HEK293 (cell line): ENCODE results near the gene DNAJB1.

Experiments
- CTCF ChIA-PET: fragments of 350-600 bp; formaldehyde crosslinking; extraction: SDS; loops from one replicate; lab custom pipeline; 2021; ENCODE audit warnings: antibody characterized with exemption; lab: Yijun Ruan, JAX
- POLR2A ChIA-PET: fragments of 300-600 bp; formaldehyde crosslinking; extraction: SDS; loops from one replicate; lab custom pipeline; 2020; ENCODE audit warnings: antibody characterized with exemption, inconsistent platforms; lab: Yijun Ruan, JAX
- H3K27ac ChIP-seq: fragments of 200-500 bp; sonication (Bioruptor generic); 2 replicates; pipeline ENCODE4 v1.5.1; 2014; ENCODE audit warnings: low read depth, low read length, control low read depth, inconsistent platforms; ENCODE audit errors: extremely low read depth
- H3K36me3 ChIP-seq, 2 experiments: fragments of 200-500 bp in 1 of 2; sonication (Bioruptor generic) in 1 of 2; 1 replicate in 1 of 2; 2 replicates in 1 of 2; pipeline ENCODE4 v1.5.1; 2014 to 2017; ENCODE audit warnings: inconsistent platforms in 2 of 2, low read length in 2 of 2; ENCODE audit not compliant: control insufficient read depth in 2 of 2, insufficient read depth in 1 of 2
- H3K4me1 ChIP-seq: fragments of 200-500 bp; sonication (Bioruptor generic); 2 replicates; pipeline ENCODE4 v1.5.1; 2014; ENCODE audit warnings: mild to moderate bottlenecking, low read length, inconsistent platforms; ENCODE audit not compliant: control insufficient read depth, insufficient read depth
- H3K4me3 ChIP-seq: 2 replicates; pipeline ENCODE4 v1.5.1; 2011; ENCODE audit warnings: low read depth, mild to moderate bottlenecking, control low read depth, low read length, moderate library complexity
- H3K9me3 ChIP-seq: fragments of 200-500 bp; sonication (Bioruptor generic); 2 replicates; pipeline ENCODE4 v1.5.1; 2014; ENCODE audit warnings: low read depth, low read length, inconsistent platforms; ENCODE audit not compliant: control insufficient read depth, insufficient read depth
- BCL11B ChIP-seq: fragments of 450-650 bp; formaldehyde crosslinking; IDR thresholded peaks from 2 replicates; pipeline ENCODE4 v1.5.1; 2016; ENCODE audit warnings: low read depth, missing biosample characterization, missing genetic modification characterization
- GLI4 ChIP-seq: fragments of 450-650 bp; formaldehyde crosslinking; IDR thresholded peaks from 2 replicates; pipeline ENCODE4 v1.5.1; 2016; ENCODE audit warnings: missing biosample characterization, missing genetic modification characterization
- HOXA7 ChIP-seq: sonication (generic); formaldehyde crosslinking; IDR thresholded peaks from 2 replicates; pipeline ENCODE4 v1.8.1; 2022; ENCODE audit warnings: missing genetic modification reagents, borderline replicate concordance
- HOXC10 ChIP-seq: sonication (generic); formaldehyde crosslinking; IDR thresholded peaks from 2 replicates; pipeline ENCODE4 v1.8.1; 2023; ENCODE audit warnings: mild to moderate bottlenecking, missing genetic modification reagents
- IKZF3 ChIP-seq: fragments of 450-650 bp; IDR thresholded peaks from 2 replicates; pipeline ENCODE4 v1.5.0; 2018; ENCODE audit warnings: missing biosample characterization, mild to moderate bottlenecking, missing genetic modification characterization, moderate library complexity
- TRIM28 ChIP-seq: IDR thresholded peaks from 2 replicates; pipeline ENCODE4 v1.6.1; 2011; ENCODE audit warnings: low read length, control low read depth, borderline replicate concordance
- ZBTB7A ChIP-seq: fragments of 450-650 bp; formaldehyde crosslinking; IDR thresholded peaks from 2 replicates; pipeline ENCODE4 v1.5.1; 2016; ENCODE audit warnings: low read depth, missing biosample characterization, missing genetic modification characterization
- ZFP3 ChIP-seq: fragments of 450-650 bp; formaldehyde crosslinking; IDR thresholded peaks from 2 replicates; pipeline ENCODE4 v1.5.1; 2016; ENCODE audit warnings: low read depth, missing biosample characterization, missing genetic modification characterization
- ZNF112 ChIP-seq: fragments of 450-650 bp; formaldehyde crosslinking; IDR thresholded peaks from 2 replicates; pipeline ENCODE4 v1.5.0; 2017; ENCODE audit warnings: missing biosample characterization, missing genetic modification characterization
- ZNF175 ChIP-seq: fragments of 450-650 bp; formaldehyde crosslinking; IDR thresholded peaks from 2 replicates; pipeline ENCODE4 v1.5.1; 2016; ENCODE audit warnings: missing biosample characterization, missing genetic modification characterization
- ZNF324 ChIP-seq: fragments of 450-650 bp; formaldehyde crosslinking; IDR thresholded peaks from 2 replicates; pipeline ENCODE4 v1.5.1; 2016; ENCODE audit warnings: missing biosample characterization, missing genetic modification characterization
- ZNF341 ChIP-seq: fragments of 450-650 bp; formaldehyde crosslinking; IDR thresholded peaks from 2 replicates; pipeline ENCODE4; 2016; ENCODE audit warnings: low read depth, missing biosample characterization, missing genetic modification characterization
- ZNF558 ChIP-seq: fragments of 450-650 bp; formaldehyde crosslinking; IDR thresholded peaks from 2 replicates; pipeline ENCODE4 v1.5.1; 2016; ENCODE audit warnings: missing biosample characterization, missing genetic modification characterization
- ZNF585B ChIP-seq: fragments of 450-650 bp; formaldehyde crosslinking; IDR thresholded peaks from 2 replicates; pipeline ENCODE4 v1.5.1; 2016; ENCODE audit warnings: missing biosample characterization, missing genetic modification characterization
- ZNF785 ChIP-seq: fragments of 450-650 bp; formaldehyde crosslinking; IDR thresholded peaks from 2 replicates; pipeline ENCODE4 v1.5.1; 2016; ENCODE audit warnings: missing biosample characterization, missing genetic modification characterization
- ZNF791 ChIP-seq: fragments of 450-650 bp; formaldehyde crosslinking; IDR thresholded peaks from 2 replicates; pipeline ENCODE4 v1.5.1; 2016; ENCODE audit warnings: missing biosample characterization, missing genetic modification characterization
- ZNF837 ChIP-seq: fragments of 450-650 bp; formaldehyde crosslinking; IDR thresholded peaks from 2 replicates; pipeline ENCODE4 v1.5.1; 2016; ENCODE audit warnings: missing biosample characterization, missing genetic modification characterization
- TF ChIP-seq, protein P1 (sequence below): fragments of 450-650 bp; formaldehyde crosslinking; IDR thresholded peaks from 2 replicates; pipeline ENCODE4 v1.5.1; 2016; ENCODE audit warnings: missing biosample characterization, missing genetic modification characterization
- TF ChIP-seq, protein P2 (sequence below): fragments of 450-650 bp; IDR thresholded peaks from 2 replicates; pipeline ENCODE4 v1.5.1; 2018; ENCODE audit warnings: missing biosample characterization, missing genetic modification characterization
- TF ChIP-seq, protein P3 (sequence below): fragments of 450-650 bp; formaldehyde crosslinking; IDR thresholded peaks from 2 replicates; pipeline ENCODE4 v1.5.1; 2016; ENCODE audit warnings: missing biosample characterization, missing genetic modification characterization, borderline replicate concordance
- TF ChIP-seq, protein P4 (sequence below): fragments of 450-650 bp; formaldehyde crosslinking; IDR thresholded peaks from 2 replicates; pipeline ENCODE4 v1.5.1; 2017; ENCODE audit warnings: missing biosample characterization, mild to moderate bottlenecking, missing genetic modification characterization, moderate library complexity

Gene DNAJB1

DNA sequence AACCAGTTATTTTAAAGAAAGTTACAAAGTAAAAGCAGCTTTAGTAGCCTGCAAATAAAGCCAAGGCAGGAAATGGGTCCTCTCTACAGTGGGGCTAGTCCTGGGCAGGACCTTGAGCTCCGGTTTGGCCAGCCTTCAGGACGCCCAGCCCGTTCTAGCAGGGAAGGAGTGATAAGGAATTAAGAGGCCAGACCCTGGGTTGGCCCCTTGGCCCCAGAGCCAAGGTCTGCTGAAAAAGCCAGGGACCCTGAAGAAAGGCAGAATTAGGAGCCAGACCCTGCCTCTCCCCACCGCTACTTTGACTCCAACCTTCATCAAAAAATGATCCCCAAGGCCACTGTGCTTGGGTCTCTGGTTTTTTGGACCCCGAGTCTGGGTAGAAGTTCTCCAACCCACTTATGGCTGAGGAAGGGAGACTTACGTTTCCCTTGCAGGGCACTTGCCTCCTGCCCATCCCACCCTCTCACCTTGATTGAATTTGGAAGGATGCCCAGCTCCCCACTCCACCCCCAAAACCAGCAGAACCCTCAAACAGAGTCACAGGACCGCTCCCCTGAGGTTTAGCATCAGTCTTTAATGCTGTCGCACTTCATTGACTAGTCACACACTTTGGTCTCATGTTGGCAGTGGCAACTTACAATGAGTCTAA, 3.9 kb downstream of the DNAJB1 start (continued):
- TF ChIP-seq, protein P1, sequence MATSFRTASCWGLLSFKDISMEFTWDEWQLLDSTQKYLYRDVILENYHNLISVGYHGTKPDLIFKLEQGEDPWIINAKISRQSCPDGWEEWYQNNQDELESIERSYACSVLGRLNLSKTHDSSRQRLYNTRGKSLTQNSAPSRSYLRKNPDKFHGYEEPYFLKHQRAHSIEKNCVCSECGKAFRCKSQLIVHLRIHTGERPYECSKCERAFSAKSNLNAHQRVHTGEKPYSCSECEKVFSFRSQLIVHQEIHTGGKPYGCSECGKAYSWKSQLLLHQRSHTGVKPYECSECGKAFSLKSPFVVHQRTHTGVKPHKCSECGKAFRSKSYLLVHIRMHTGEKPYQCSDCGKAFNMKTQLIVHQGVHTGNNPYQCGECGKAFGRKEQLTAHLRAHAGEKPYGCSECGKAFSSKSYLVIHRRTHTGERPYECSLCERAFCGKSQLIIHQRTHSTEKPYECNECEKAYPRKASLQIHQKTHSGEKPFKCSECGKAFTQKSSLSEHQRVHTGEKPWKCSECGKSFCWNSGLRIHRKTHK (tag by site-specific recombination) = no peak
- TF ChIP-seq, protein P2, sequence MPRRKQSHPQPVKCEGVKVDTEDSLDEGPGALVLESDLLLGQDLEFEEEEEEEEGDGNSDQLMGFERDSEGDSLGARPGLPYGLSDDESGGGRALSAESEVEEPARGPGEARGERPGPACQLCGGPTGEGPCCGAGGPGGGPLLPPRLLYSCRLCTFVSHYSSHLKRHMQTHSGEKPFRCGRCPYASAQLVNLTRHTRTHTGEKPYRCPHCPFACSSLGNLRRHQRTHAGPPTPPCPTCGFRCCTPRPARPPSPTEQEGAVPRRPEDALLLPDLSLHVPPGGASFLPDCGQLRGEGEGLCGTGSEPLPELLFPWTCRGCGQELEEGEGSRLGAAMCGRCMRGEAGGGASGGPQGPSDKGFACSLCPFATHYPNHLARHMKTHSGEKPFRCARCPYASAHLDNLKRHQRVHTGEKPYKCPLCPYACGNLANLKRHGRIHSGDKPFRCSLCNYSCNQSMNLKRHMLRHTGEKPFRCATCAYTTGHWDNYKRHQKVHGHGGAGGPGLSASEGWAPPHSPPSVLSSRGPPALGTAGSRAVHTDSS = no peak
- TF ChIP-seq TRIM28 = no peak
- TF ChIP-seq, protein P3, sequence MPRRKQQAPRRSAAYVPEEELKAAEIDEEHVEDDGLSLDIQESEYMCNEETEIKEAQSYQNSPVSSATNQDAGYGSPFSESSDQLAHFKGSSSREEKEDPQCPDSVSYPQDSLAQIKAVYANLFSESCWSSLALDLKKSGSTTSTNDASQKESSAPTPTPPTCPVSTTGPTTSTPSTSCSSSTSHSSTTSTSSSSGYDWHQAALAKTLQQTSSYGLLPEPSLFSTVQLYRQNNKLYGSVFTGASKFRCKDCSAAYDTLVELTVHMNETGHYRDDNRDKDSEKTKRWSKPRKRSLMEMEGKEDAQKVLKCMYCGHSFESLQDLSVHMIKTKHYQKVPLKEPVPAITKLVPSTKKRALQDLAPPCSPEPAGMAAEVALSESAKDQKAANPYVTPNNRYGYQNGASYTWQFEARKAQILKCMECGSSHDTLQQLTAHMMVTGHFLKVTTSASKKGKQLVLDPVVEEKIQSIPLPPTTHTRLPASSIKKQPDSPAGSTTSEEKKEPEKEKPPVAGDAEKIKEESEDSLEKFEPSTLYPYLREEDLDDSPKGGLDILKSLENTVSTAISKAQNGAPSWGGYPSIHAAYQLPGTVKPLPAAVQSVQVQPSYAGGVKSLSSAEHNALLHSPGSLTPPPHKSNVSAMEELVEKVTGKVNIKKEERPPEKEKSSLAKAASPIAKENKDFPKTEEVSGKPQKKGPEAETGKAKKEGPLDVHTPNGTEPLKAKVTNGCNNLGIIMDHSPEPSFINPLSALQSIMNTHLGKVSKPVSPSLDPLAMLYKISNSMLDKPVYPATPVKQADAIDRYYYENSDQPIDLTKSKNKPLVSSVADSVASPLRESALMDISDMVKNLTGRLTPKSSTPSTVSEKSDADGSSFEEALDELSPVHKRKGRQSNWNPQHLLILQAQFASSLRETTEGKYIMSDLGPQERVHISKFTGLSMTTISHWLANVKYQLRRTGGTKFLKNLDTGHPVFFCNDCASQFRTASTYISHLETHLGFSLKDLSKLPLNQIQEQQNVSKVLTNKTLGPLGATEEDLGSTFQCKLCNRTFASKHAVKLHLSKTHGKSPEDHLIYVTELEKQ (tag by site-specific recombination) = no peak
- no peak for TF ChIP-seq ZNF791 (tag by site-specific recombination)
- no peak for TF ChIP-seq ZNF112
- no peak for TF ChIP-seq IKZF3
- no peak for TF ChIP-seq ZNF785
- no peak for TF ChIP-seq ZNF558 (tag by site-specific recombination)
- no peak for TF ChIP-seq BCL11B

DNA sequence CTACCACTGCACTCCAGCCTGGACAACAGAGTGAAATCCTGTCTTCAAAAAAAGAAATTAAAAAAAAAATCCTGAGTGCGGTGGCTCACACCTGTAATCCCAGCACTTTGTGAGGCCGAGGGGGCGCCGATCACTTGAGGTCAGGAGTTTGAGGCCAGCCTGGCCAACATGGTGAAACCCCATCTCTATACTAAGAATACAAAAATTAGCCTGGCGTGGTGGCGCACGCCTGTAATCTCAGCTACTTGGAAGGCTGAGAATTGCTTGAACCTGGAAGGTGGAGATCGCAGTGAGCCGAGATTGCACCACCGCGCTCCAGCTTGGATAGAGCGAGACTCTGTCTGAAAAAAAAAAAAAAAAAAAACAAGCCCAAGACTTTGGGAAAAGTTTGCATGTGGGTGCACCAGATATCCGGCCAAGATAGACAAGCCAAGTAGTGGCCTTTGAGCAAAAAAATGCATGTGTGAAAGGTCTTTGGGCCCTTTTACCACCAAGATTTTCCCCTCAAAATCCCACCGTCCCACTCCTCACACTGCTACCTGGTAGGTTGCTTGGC, 5.7 kb downstream of the DNAJB1 start:
- Histone ChIP-seq H3K9me3 (no peaks in the 10 kb centered on the region), H3K27ac (no peak overlapping the region), H3K36me3 (peaks cover 3 to 39% of the 10 kb centered on the region in 2 experiments; a peak in 1 of 3 replicates), H3K4me3 (no peak overlapping the region), H3K4me1 (no peaks in the 10 kb centered on the region; the same call in 1 of the 2 replicates)
- TF ChIP-seq ZNF791 (tag by site-specific recombination) (no peak), ZNF341 (tag by site-specific recombination) (no peak), HOXA7 (no peak), ZNF585B (no peak), ZFP3 (tag by site-specific recombination) (no peak), ZNF175 (no peak), ZNF324 (tag by site-specific recombination) (no peak), ZBTB7A (tag by site-specific recombination) (no peak), ZNF837 (tag by site-specific recombination) (no peak), HOXC10 (CRISPR knock-in tag) (no peak), GLI4 (tag by site-specific recombination) (no peak)
- TF ChIP-seq, protein P4, sequence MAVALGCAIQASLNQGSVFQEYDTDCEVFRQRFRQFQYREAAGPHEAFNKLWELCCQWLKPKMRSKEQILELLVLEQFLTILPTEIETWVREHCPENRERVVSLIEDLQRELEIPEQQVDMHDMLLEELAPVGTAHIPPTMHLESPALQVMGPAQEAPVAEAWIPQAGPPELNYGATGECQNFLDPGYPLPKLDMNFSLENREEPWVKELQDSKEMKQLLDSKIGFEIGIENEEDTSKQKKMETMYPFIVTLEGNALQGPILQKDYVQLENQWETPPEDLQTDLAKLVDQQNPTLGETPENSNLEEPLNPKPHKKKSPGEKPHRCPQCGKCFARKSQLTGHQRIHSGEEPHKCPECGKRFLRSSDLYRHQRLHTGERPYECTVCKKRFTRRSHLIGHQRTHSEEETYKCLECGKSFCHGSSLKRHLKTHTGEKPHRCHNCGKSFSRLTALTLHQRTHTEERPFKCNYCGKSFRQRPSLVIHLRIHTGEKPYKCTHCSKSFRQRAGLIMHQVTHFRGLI (tag by site-specific recombination) = no peak
- POLR2A ChIA-PET = interaction anchor here (0.6 kb wide), 1 partner anchor 62 kb away, joined by 4 read pairs; no protein-coding TSS in a partner anchor
- CTCF ChIA-PET = interaction anchor here (0.6 to 0.7 kb wide), 3 partner anchors 30 to 322 kb away, joined by 3 to 4 read pairs (median 4); partner anchors contain the start of genes OR7A5 and OR7C1
